ENCODE measurements around the gene TDRD7.

Gene TDRD7, protein sequence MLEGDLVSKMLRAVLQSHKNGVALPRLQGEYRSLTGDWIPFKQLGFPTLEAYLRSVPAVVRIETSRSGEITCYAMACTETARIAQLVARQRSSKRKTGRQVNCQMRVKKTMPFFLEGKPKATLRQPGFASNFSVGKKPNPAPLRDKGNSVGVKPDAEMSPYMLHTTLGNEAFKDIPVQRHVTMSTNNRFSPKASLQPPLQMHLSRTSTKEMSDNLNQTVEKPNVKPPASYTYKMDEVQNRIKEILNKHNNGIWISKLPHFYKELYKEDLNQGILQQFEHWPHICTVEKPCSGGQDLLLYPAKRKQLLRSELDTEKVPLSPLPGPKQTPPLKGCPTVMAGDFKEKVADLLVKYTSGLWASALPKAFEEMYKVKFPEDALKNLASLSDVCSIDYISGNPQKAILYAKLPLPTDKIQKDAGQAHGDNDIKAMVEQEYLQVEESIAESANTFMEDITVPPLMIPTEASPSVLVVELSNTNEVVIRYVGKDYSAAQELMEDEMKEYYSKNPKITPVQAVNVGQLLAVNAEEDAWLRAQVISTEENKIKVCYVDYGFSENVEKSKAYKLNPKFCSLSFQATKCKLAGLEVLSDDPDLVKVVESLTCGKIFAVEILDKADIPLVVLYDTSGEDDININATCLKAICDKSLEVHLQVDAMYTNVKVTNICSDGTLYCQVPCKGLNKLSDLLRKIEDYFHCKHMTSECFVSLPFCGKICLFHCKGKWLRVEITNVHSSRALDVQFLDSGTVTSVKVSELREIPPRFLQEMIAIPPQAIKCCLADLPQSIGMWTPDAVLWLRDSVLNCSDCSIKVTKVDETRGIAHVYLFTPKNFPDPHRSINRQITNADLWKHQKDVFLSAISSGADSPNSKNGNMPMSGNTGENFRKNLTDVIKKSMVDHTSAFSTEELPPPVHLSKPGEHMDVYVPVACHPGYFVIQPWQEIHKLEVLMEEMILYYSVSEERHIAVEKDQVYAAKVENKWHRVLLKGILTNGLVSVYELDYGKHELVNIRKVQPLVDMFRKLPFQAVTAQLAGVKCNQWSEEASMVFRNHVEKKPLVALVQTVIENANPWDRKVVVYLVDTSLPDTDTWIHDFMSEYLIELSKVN

DNA sequence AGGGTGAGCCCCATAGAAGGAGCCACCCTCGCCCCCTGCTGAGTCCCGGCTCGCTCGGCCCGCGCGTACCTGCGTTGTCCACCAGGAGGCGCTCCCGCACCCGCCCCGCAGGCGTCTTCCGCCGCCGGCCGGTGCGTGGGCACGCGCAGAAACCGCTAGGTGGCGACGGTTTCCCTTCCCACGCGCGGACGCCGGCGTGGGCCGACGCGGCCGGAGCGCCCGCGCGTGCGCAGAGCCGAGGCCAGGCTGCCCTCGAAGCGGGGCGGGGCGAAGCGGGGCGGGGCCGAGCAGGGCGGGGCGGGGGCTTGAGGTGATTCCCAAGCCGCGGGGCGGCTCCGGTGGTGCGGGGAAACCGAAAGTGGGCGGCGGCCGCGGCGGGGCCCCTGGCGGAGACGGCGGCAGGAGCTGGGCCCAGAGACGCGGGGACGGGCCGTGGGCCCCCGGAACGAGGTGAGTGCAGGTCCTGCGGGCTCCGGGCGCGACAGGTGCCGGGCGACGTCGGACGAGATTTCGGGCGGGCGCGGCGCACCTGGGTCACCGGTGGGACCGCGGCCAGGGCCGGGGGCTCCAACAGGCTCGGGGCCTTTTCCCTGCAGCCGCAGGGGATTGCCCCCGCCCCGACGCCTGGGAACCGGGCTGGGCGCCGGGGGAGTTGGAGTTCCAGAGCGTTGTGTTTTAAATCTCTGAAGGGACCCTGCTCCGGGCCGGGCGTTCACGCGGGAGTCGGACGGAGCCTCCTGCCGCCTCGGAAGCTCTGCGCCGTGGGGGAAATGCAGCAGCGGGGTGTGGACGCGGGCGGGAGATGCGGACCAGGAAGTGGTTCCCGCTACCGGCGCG, at the start of gene TDRD7:
TSS of gene TDRD7 (plus strand) at position 308 of the 837 bp plus-strand sequence. CDS start 16,370 bp downstream, outside the sequence.
- DNase-seq, result no peak

DNA sequence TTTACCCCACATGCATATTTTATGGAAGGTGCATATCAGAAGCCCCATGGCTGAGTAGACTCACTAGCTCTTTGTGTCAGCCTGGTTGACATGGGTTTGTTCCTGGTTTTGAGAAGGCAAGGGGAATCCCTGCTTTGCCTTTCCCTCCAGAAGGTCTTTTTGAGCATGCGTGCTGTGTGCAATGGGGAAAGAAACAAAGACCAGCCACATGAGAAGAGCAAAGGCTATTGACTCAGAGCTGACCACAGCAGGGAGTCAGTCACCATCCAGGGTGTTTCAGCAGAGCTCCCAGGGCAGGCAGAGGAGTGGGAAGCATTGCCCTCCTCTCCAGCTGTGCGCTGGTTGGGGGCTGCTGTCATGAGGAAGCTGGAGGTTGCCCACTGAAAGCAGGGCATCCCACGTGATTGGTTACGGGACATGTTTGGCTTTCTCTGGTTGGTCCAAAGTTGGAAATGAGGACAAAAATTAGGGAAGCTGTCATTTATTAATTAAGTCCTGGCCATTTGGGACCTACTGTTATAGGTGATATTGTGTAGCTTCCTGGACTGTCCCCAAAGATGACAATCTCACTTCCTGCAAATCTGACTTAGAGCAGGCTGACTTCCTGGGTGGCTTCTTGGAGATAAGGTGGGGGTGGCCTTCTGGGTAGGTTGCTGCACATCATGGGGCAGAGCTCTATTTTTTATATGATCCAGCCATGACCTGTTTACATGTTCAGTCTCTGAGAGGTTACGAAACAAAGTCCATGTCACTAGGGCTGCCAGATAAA, 48.9 kb upstream of the TDRD7 start:
- no peak for DNase-seq

DNA sequence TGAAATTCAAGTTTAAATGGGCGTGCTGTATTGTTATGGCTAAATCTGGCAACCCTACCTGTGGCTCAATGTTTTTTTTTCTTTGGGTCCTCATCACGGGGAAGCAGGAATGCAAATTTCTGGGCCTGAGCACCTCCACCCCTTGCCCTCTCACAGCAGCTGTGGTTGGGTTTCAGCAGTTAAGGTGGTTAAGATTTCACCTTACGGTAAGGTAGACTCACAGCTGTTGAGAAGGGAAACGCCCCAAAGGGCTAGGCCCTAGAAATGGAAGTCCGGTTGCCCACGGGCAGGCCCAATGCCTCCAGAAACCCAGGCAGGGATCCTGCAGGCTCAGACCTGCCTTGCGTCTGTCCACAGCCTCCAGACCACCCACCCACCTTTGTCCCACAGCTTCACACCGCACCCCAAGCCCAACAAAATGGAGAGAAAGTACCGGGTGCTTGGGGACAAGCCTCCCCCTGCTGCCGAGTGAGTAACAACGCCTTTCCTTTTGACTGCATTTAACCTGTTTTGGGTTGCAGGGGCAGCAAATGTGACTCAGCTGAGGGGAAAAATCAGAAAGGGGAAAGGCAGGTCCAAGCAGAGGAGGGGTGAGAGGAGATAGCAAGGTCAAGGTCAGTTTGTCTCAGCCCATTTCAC, 48.1 kb upstream of the TDRD7 start:
- DNase-seq, result no peak

DNA sequence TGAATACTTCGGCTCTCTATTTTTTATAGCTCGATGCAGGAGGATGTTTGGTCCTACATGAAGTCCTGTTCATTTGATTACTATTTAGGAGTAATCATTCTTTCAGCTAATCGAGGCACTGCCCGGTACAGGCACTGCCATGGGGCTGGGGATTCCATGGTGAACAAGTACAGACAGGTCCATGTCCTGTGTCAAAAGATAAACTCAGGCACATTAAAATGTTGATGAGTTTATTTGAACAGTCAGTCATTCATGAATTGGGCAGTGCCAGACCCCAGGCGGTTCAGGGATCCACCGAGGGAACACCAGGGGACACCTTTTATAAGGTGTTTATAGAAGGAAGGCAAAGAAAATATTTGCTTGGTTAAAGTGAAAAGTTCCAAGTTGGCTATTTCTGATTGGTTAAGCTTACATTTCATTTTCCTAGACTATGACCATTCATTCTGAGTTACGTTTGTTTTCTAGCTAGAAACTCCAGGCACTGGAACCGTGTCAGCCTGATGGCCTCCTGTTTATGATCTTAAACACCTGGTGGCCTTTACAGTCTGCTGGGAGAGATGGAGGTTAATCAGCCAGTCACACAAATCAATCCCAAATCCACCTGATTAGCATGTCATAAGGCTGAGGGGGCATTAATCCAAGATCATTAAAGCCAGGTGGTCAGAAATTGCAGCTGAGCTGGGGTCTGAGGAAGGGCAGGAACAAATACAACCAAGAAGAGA, 47.0 kb upstream of the TDRD7 start:
- DNase-seq, result no peak

DNA sequence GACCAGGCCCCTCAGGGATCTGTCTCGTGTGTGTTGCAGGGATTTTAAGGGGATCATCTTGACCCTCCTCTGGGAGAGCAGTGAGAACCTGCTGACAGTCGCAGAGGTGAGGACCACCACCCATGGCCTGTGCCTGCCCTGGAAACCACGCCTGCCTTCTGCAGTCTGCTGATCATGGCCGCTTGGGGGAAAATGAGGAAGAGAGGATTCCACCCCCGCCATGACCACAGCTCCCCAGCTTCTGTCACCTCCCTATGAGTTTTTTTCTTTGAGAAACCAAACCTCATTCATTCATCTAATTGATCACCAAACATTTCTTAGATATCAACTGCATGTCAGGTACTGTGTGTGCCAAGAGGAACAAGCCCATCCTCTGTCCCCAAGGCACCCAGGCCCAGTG, 46.3 kb upstream of the TDRD7 start:
- DNase-seq, result no peak

DNA sequence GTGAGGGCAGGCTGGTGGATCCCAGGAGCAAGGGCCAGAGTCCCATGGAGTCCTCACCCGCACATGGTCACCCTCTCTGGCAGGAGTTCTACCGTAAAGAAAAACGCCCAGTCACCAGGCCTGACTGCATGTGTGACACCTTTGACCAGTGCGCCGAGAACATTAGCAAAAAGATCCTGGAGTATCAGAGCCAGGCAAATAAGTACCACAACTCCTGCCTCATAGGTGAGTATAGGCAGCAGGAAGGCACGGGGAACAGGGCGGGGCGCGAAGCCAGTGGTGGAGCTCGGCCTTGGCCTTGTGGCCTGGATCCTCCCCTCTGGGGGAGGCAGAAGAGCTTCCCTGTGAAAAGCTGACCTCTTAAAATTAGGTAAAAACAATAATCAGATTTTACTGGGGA, 45.4 kb upstream of the TDRD7 start:
- DNase-seq, result no peak

DNA sequence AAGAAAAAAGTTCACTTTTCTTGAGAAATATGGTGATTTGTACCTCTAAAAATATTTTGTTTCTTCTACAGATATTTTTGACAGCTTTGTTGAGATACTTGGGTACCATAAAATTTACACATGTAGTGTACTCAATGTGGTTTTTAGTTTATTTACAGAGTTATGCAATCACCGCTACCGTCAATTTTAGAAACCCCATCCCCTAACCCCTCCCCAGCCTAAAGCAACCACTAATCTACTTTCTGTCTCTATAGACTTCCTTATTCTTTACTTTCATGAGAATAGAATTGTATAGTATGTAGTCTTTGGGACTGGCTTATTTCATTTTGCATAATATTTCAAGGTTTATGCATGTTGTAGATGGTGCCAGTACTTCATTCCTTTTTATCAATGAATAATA, 45.0 kb upstream of the TDRD7 start:
- DNase-seq, result no peak

DNA sequence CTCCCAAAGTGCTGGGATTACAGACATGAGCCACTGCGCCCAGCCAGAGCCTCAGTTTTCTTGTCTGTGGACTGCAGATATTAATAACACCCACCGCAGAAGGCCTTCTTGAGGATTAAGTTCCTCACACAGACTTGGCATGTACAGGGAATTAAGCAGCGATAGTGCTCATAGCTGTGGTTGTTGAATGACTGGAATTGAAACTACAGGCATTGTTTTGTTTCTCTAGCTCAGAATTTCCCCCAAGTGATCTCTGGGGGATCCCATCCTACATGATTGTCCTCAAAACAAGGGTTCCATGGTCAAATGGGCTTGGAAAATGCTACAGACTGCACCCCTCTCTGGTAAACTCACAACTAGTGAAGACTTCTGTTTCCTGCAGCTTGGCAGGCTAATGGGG, 44.2 kb upstream of the TDRD7 start:
- DNase-seq, result no peak

DNA sequence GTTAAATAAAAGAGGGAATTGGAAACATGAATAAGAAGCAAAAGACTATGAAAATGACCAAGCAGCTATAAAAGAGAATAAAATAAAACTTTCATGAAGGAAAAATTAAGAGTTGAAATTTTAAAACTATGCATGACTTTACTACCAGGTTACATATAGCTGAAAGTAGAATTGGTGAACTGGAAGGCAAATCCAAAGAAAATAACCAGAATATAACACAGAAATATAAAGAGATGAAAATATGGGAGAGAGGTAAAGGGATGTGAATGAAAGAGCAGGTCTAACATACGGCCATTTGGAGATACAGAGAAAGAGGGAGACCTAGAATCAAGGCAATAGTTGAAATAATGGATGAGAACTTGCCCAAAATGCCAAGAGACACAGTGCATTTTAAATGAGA, 42.9 kb upstream of the TDRD7 start:
- DNase-seq, result no peak

DNA sequence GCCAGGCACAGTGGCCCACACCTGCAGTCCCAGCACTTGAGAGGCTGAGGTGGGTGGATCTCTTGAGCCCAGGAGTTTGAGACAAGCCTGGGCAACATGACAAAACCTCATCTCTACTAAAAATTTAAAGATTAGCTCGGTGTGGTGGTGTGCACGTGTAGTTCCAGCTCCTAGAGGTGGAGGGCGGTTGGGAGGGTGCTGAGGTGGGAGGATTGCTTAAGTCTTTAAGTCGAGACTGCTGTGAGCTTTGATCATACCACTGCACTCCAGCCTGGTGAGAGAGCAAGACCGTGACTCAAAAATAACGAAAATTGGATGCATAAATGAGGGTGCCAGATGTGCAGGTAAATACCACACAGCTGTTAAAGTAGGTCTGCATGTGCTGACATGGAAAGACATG, 39.3 kb upstream of the TDRD7 start:
- no peak for DNase-seq

DNA sequence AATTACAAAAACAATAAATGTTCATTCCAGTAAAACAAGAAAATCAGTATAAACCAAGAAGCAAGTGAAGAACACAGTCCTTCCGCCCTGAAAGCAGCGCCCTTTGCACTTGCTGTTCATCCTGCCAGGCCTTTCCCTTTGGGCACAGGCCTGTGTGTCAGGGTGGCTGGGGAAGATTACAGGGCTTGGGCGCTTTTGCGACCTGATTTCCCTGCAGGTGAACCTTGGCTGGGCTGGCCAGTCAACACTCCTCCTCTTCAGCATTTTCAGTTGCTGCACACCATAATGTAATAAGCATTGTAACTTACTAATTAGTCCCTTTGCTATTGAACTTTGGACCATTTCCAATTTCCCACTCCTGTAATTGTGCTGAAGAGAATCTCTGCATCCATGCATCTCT, 38.6 kb upstream of the TDRD7 start:
- no peak for DNase-seq

DNA sequence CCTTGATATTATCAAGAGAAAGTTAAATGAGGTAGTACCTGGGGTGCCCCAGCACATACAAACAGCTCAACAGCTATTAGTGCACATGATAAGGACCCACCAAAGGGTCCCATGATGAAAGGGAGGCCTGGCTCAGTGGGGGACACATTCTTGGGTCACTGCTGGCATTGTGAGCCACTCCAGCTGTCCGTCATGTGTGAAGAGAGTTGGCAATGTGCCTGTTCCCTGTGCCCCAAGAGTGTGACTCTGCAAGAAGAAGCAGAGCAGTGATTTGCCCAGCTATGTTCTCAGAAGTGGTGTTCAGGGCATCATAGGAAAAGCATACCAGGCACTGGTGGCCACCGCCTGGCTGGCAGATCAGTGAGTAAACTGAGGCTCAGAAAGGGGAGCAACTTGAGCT, 37.1 kb upstream of the TDRD7 start:
- no peak for DNase-seq

DNA sequence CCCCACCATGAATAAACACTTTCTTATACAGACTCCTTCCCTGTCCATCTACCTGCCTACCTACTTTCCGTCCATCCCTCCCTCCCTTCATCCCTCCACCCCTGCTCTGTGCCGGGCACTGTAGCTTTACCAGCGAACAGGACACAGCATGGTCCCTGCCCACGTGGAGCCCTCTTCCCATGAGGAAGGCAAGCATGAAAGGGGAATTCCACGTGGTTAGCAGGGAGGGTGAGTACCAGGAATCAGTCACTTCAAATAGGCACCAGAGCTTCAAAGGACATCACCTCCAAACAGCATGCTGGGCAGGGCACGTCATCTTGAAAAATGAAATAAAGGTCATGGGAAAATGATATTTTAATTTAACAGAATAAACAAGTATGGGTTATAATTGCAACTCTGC, 35.0 kb upstream of the TDRD7 start:
- no peak for DNase-seq

DNA sequence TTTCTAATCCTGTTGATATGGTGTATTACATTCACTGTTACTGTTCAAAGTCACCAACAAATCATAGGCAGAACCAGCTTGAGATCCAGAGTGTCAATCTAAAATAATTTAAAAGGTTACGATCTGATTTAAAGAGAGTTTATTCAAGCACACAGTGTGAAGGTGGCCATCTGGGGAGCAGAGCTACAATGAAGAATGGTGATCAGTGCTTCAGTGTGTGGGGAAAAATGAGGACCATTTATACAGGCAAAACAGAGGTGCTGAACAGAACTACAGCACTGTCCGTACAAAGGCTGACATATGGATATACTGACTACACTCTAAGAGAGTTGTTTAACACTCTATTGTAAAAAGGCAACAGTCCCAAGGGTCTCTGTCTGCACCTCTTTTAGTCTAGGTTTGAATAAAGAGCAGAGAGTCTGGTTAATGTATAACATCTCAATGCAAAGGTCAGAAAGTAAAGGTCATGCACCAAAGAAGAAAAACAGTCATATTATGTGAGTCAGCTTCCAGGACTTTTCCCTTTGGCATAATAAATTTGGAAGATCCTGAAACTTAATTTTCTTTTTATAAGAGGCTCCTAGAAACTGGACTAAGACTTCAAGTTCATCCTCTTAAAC, 29.7 kb upstream of the TDRD7 start:
- no peak for DNase-seq

DNA sequence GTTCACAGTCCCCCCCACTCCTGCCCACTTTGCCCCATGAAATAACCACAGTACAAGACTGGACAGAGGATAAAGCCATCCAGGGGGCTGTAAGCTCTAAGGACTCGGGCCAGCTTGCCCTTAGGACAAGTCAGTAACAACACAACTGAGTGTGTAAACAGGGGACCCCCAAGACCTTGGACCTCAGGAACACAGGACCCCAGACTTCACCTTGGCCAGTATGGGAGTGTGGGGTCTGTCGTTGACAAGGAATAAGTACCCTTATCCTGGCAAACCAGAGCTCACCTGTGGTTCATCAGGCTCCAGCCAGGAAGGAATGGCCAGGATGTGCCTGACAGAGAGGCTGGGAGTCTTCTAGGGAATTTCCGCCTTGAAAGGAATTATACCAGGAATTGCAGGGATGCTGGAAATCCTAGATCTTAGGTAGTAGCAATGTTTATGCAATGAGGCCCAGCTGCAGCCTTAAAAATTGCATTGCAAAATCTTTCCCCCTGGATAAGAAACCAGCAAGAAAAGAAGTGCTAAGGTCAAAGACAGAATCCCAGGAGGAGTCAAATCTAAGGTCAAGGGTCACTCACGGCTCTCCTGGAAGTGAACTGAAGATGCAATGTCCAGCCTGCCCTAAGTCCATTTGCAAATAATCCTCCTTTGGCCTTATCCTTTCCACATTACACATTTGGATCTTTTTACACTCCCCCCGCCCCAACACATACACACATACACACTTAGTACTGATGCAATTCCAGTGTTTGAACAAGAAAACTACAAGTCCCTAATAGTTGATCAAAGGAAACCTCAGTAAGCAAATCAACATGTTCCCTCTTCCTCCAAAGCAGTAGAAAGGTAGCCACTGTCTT, 27.3 kb upstream of the TDRD7 start:
- DNase-seq, result no peak

DNA sequence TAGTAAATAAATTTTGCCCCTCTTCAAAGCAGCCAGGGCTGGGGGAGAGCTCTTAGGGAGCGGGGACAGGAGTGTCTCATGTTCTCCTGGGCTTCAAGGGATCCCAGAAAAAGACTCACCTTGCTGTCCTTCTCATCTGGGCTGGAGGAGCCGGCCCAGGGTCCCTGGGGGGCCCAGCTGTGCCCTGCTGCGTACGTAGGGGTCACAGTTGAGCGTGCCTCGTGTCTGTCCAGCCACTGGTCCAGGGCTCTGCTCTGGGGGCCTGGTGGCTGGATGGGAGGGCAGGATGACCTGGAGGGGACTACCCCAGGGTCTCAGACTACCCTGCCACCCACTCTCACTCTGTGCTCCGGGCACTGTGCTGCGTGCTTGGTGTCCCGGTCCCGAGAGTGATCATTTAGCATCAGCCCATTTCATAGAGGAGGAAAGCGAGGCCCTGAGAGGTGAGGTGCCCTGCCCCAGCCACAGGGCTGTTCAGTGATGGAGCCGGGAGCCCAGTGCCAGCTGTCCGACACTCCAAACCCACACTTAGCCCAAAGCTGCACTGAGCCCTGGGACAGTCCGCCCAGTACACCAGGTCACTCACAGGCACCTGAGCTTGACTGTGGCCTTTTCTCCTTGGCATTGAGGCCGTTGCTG, 26.2 kb upstream of the TDRD7 start:
- DNase-seq, result no peak

DNA sequence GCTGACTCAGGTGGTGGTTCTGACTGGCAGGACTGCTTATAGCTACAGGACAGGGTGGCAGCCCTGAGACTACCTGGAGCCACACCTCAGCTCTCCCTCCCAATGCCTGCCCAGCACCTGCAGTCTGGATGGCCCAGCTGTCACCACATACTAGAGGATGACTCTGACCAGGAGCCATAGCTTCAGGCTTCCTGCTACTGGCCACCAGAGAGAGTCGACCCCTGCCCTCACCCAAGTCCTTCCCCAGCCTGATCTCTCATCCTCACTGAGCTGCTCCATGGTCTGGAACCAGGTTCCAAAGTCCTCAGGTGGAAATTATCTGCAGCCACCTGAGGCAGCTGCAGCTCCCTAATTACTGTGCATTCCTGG, 25.6 kb upstream of the TDRD7 start:
- DNase-seq, result no peak

DNA sequence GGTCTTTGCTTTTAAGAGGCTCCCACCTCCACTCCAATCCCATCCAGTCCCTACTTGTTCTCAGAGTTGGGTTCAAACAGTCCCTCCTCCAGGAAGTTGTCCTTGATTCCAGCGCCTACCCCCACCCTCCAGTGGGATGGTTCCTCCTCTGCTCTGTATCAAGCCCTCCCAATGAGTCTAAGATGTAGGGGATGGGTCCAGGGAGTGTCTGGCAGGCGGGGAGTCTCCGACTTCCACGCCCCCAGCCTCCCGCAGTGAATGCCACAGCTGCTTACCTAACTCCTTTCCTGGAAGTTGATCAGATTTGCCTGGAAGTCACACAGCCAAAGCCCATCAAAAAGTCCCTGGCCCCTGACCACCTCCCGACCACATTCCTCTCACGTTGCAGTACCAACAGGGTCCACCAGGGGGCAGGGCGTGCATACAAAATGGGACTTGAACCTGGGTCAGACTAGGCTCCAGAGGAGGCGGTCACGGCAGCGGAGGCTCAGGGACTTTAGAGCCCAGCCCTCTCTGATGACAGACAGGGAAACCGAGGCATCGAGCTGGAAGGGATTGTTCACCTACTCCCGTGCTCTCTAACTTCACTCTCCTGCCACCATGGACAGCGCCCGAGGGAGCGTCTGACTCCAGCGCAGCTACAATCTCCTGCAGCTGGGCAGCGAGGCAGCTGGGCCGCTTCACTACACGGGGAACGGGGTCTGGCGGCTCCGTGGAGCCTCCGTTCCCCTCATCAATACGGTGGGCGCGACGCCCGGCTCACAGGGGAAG, 25.0 kb upstream of the TDRD7 start:
- no peak for DNase-seq
